HG03135 (cell line): Measurements from ENCODE around the gene GTF2E1.
A peak's percentile ranks its signal among the peaks of the same experiment; 100 is the strongest.
"Not testable (repeated sequence)": the region's sequence is repeated elsewhere in the genome, so short reads cannot be mapped to it uniquely, and the experiment has no call there.

ENCODE experiments used
- ATAC-seq: cut with Tn5 transposase; IDR thresholded peaks from one replicate; pipeline ENCODE4 v1.9.1; 2021; ENCODE audit warnings: mild to moderate bottlenecking, moderate library complexity; ENCODE audit not compliant: unreplicated experiment

The GTF2E1 gene

DNA sequence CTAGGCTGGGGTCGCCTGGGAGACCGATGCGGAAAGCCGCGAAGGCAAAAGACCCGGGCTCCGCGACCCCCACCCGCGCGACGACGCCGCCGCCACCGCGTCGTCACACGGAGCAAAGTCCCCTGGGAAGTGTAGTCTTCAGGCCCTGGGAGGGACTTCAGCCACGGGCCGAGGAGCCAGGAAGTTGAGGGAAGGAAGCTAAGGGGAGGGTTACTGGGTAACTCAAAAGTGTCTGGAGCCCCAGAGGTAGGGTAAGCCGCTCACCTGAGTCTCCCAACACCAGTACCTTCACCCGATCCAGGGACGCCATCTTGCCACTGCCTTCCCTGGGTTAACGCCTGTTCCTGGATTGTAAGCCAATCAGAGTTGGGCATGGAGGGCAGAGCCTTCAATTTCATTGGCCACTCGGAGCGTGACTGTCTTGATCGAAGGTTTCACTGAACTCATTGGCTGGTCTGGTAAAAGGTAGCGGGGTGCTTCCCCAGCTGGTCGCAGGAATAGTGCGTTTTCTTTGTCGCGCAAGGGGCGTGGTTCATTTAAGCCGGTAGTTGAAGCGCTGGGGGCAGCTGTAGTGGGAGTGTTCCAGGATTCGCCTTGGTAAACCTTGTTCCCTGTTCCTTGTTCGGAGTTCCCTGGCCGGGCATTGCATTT is at the start of gene GTF2E1, which contains the start of gene RABL3:
GTF2E1 (plus strand) TSS at position 547 of the 651 bp plus-strand sequence. CDS start 7,809 bp downstream, outside the sequence.
RABL3 (minus strand) TSS at position 319 of the 651 bp plus-strand sequence; CDS start at position 310, 9 bp downstream.
- ATAC-seq = peak; percentile 99

GRCh38 chr3:120693439-120694171 is 48.9 kb upstream of the GTF2E1 start:
- no peak for ATAC-seq

GRCh38 chr3:120699333-120699732 is 43.2 kb upstream of the GTF2E1 start:
- no peak for ATAC-seq

GRCh38 chr3:120705884-120706582 is 36.5 kb upstream of the GTF2E1 start:
- no peak for ATAC-seq

- ATAC-seq = no peak
Measured at GRCh38 chr3:120706950-120707349, 35.6 kb upstream of the GTF2E1 start.

DNA sequence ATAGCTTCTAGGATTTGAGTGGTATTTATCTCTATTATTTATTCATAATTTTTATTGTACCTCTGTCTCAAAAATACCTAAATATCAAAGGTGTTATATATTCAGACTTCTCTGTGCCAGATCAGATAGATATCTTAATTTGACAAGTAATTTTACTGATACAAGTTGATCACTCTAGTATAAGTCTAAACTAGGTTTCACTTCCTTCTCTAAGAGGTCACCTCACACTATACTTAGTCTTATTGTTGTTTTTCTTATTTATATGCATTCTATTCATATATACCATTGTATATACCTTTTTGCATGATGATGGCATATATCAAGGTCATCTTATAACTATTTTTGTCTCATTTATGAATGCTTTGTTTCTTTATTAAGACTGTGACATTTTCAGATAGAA is 34.1 kb upstream of the GTF2E1 start:
- ATAC-seq = peak; percentile 72

DNA sequence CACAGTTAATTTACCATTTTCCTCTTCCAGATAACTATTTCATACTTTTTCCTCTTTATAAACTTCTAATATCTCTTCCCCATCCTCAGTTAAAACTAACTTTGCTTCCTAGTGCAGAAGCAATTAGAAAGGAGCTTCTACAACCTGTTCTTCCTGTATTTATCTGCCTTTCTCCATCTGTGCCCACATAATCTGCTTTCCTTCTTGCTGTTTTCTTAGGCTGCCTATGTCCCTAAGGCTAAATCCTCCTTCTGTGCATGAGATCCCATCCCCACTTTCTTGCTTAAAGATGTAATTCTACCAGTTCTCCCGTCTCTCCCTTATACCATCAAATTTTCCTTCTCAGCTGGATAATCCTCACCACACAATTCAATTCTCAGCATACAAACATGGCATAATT is 32.2 kb upstream of the GTF2E1 start:
- no peak for ATAC-seq

DNA sequence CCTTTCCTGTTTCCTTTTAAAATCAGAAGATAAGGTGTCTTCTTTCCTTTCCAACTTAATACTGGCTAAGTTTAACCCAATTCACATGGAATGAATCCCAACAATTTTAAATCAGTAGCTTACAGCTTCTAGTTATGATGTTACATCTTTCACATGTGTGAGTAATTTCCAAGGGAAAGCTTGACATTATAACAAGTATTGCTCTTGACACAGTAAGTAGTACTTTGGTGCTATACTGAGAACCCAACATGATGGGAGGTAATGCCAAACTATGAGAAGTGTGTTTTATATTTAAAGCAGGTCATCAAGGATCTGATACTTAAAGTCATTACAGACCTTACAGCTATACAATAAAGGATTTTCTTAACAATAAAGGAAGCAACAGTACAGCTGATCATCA is 29.3 kb upstream of the GTF2E1 start:
- no peak for ATAC-seq

DNA sequence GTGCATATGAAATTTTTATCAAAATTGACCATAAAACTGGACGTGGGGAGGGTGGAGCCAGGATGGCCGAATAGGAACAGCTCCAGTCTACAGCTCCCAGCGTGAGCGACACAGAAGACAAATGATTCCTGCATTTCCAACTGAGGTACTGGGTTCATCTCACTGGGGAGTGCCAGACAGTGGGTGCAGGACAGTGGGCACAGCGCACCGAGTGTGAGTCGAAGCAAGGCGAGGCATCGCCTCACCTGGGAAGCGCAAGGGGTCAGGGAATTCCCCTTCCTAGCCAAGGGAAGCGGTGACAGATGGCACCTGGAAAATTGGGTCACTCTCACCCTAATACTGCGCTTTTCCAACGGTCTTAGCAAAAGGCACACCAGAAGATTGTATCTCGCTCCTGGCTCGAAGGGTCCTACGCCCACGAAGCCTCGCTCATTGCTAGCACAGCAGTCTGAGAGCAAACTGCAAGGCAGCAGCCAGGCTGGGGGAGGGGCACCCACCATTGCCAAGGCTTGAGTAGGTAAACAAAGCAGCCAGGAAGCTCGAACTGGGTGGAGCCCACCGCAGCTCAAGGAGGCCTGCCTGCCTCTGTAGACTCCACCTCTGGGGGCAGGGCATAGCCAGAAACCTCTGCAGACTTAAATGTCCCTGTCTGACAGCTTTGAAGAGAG is 23.2 kb upstream of the GTF2E1 start:
- not testable (repeated sequence) for ATAC-seq

DNA sequence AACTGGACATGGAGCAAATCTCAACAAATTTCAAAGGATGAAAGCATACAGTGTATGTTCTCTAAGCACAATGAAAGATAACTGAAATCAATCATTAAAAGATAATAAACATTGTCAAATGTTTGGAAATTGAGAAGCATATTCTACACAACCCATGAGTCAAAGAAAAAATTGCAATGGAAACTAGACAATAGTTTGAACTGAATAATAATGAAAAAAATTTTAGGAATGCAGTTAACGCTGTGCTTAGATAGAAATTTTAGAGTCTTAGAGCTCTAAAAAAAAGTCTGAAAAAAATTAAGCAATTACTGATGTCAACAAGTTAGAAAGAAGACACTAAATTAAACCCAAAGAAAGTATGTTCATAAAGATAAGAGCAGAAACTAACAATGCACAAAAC is 15.8 kb upstream of the GTF2E1 start:
- ATAC-seq = no peak

- no peak for ATAC-seq
Measured at GRCh38 chr3:120730576-120731542, 11.7 kb upstream of the GTF2E1 start.

DNA sequence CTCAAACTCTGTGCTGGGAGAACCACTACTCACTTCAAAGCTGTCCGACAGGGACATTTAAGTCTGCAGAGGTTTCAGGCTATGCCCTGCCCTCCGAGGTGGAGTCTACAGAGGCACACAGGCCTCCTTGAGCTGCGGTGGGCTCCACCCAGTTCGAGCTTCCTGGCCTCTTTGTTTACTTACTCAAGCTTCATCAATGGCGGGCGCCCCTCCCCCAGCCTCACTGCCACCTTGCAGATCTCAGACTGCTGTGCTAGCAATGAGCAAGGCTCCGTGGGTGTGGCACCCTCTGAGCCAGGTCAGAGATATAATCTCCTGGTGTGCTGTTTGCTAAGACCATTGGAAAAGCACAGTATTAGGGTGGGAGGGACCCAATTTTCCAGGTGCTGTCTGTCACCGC is 4.5 kb upstream of the GTF2E1 start:
- ATAC-seq = not testable (repeated sequence)

DNA sequence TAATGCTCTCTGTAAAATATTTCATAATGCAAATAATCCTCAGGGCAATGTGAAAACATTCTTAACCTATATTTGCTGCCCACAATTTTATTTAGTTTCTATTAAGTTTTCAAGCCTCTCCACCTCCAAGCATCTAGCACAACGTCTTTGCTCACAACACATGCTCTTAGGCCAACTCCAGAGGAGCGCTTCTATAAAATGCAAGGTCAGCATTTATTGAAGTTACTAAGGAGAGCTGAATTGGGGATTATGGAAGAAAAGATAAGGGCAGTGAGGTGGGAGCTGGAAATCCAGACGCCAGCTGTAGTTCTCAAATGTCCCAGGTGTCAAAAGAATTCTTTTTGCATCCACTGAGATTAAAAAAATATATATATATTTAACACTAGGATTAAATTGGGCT is 1.2 kb upstream of the GTF2E1 start:
- ATAC-seq = no peak

DNA sequence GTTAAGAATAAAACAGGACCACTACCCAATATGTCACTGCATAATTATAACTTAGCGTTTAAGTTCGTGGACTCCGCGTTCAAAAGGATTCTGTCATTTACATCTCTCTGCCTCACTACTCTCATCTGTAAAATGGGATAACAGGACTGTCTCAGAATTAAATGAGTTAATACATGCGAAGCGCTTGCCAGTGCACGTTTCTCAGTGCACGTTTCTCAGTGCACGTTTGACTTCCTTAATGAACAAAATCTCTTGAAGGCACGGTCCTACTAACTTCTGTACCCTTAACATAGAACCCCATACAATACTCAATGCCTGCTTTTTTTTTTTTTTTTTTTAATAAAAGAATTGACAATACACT is 727 bp upstream of the GTF2E1 start:
- peak; percentile 13 for ATAC-seq

DNA sequence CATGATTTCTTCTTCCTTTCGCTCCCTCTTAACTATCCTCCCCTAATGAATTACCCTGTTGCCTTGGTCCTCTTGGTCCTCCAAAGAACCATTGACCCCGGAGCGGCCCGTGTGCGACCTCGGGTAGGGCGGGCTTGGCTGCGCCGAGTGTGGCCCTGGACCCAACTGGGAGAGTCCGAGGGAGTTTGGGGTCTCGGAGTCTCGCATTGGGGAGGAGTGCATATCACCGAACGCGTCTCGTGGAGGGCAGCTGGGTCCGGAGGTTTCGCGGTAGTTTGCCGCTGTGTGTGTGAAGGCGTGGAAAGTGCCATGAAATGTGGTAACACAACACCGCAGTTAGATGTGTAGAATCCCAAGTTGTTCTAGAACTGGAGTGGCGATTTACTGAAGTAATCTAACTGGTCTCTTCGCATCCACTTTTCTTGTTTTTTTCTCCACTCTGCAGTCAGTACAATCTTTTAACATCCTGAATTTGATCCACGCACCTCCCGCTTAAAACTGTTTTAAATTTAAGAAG is 363 bp downstream of the GTF2E1 start:
- peak; percentile 26 for ATAC-seq

- ATAC-seq = no peak
Measured at GRCh38 chr3:120743556-120744195, 1.1 kb downstream of the GTF2E1 start.

DNA sequence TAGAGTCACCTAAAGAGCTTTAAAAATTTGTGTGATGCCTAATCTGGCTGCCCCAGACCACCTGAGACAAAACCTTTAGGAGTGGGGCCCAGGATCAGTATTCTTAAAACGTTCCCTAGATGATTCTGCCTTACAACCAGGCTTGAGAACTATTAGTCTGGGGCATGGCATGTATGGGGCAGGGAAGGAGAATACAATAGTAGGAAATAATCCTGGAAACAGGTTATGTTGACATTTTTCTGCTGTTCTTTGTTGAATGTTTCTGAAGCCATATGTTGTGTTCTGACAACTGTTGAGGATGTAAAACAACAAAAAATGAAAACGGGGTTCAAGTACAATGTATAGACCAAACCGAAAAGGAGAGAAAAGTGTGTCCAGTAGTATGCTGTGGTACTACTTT is 2.9 kb downstream of the GTF2E1 start:
- ATAC-seq = no peak

DNA sequence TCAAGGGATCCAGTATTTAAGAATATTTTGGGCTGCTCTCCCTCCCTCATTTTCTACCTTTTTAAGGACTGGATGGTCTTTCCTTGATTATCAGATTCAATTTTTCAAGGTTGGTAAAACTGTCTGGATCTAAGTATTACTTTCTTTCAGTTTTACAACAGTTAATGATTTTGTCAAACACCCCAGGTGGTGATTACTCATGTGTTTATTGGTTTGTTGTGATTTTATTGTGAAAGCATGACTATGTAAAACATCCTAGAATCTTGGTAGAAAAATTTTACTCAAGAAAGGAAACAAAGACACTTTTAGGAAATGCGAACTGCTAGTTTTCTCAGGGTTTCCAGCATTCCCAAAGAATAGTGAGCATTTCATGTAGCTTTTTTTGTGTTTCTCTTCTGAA is 7.3 kb downstream of the GTF2E1 start:
- no peak for ATAC-seq

GRCh38 chr3:120752230-120752629 is 9.7 kb downstream of the GTF2E1 start:
- no peak for ATAC-seq
